ENCODE results near the gene FAM107B. TPM values are rescaled to one million over a fixed set of nuclear protein-coding genes. Genes with fewer than 3 reads are reported as not detected.

Gene FAM107B
- total RNA-seq, 1 experiment from 2014 or later: 24.5 TPM

GRCh38 chr10:14527915-14528314 lies 246.8 kb downstream of the FAM107B start:
- Histone ChIP-seq H4K91ac (ENCODE audit: insufficient read length, low read depth, low read length) (no peak overlapping the region), H3K9me3 (ENCODE audit: control insufficient read depth, low read depth, low read length) (no peaks in the 10 kb centered on the region), H3K4me1 (ENCODE audit: insufficient read depth, low read length) (no peaks in the 10 kb centered on the region), H2BK15ac (ENCODE audit: low read depth, low read length) (no peak overlapping the region), H3K79me1 (ENCODE audit: insufficient read depth, low read depth, low read length, poor library complexity, severe bottlenecking) (no peaks in the 10 kb centered on the region), H3K23me2 (ENCODE audit: insufficient read length, low read depth, low read length, poor library complexity, severe bottlenecking) (no peaks in the 10 kb centered on the region), H4K8ac (replicated peaks; ENCODE audit: insufficient read length, low read depth, low read length) (no peak overlapping the region), H4K20me1 (ENCODE audit: control insufficient read depth, insufficient read depth, insufficient read length) (no peaks in the 10 kb centered on the region), H3K27ac (ENCODE audit: insufficient read length, low read depth, low read length) (no peak overlapping the region), H3K4me2 (ENCODE audit: insufficient read depth, insufficient read length, low read length) (no peak overlapping the region), H3K18ac (ENCODE audit: insufficient read length, low read depth, low read length) (no peak overlapping the region), H3T11ph (ENCODE audit: low read length) (no peak overlapping the region), H2BK120ac (ENCODE audit: low read depth, low read length, poor library complexity, severe bottlenecking) (no peak overlapping the region), H2BK5ac (ENCODE audit: insufficient read length, low read length) (no peak overlapping the region), H3K14ac (ENCODE audit: insufficient read depth, low read length) (no peak overlapping the region), H3K56ac (ENCODE audit: insufficient read length, low read depth, low read length) (no peak overlapping the region), H2AK5ac (ENCODE audit: insufficient read length, low read length) (no peak overlapping the region), H2AFZ (ENCODE audit: low read length) (no peak overlapping the region), H3K23ac (ENCODE audit: insufficient read length, low read depth, low read length) (no peak overlapping the region), H4K5ac (ENCODE audit: insufficient read length, low read depth, low read length) (no peak overlapping the region), H3K9ac (ENCODE audit: extremely low read depth, insufficient read length, low read length) (no peak overlapping the region), H2BK20ac (ENCODE audit: low read depth, low read length, poor library complexity, severe bottlenecking) (no peak overlapping the region), H3K27me3 (ENCODE audit: insufficient read depth, low read length) (no peaks in the 10 kb centered on the region), H3K79me2 (ENCODE audit: insufficient read depth, low read length) (no peaks in the 10 kb centered on the region; the same call in 1 of the 2 replicates), H3K4ac (ENCODE audit: low read depth, low read length) (no peak overlapping the region), H2BK12ac (ENCODE audit: insufficient read length, low read depth, low read length) (no peak overlapping the region)
- H3K36me3 Mint-ChIP-seq (ENCODE audit: insufficient read depth in 1 of 3, low read depth in 3 of 3): peaks cover 2 to 9% (median 8%) of the 10 kb centered on the region in 3 experiments; a peak in 5 of 7 replicates
- peaks cover 6 to 10% of the 10 kb centered on the region in 2 experiments; a peak in 3 of 4 replicates for H3K4me1 Mint-ChIP-seq
- WGBS (ENCODE audit: extremely low coverage, insufficient read length, low lambda C conversion rate): no CpG with 5 or more reads among the region's 3 CpGs
- no peak overlapping the region for H3K4me3 Mint-ChIP-seq
- H3K9me3 Mint-ChIP-seq: no peaks in the 10 kb centered on the region
- TF ChIP-seq, protein P1, sequence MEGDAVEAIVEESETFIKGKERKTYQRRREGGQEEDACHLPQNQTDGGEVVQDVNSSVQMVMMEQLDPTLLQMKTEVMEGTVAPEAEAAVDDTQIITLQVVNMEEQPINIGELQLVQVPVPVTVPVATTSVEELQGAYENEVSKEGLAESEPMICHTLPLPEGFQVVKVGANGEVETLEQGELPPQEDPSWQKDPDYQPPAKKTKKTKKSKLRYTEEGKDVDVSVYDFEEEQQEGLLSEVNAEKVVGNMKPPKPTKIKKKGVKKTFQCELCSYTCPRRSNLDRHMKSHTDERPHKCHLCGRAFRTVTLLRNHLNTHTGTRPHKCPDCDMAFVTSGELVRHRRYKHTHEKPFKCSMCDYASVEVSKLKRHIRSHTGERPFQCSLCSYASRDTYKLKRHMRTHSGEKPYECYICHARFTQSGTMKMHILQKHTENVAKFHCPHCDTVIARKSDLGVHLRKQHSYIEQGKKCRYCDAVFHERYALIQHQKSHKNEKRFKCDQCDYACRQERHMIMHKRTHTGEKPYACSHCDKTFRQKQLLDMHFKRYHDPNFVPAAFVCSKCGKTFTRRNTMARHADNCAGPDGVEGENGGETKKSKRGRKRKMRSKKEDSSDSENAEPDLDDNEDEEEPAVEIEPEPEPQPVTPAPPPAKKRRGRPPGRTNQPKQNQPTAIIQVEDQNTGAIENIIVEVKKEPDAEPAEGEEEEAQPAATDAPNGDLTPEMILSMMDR (conservative IDR thresholded peaks at IDR 0.05): no peak
- no peaks in the 10 kb centered on the region for H3K27me3 Mint-ChIP-seq (ENCODE audit: low read depth)
- DNase-seq: no peak
- H3K27ac Mint-ChIP-seq: no peak overlapping the region

Data from H9 (cell line).